HG02852 (cell line): Measurements from ENCODE around the gene LSM12.
"Not testable (repeated sequence)": the region's sequence is repeated elsewhere in the genome, so short reads cannot be mapped to it uniquely, and the experiment has no call there.

ENCODE experiments used
- ATAC-seq: cut with Tn5 transposase; IDR thresholded peaks from one replicate; pipeline ENCODE4 v1.9.1; 2021; ENCODE audit warnings: mild to moderate bottlenecking, moderate library complexity; ENCODE audit not compliant: unreplicated experiment

The LSM12 gene

DNA sequence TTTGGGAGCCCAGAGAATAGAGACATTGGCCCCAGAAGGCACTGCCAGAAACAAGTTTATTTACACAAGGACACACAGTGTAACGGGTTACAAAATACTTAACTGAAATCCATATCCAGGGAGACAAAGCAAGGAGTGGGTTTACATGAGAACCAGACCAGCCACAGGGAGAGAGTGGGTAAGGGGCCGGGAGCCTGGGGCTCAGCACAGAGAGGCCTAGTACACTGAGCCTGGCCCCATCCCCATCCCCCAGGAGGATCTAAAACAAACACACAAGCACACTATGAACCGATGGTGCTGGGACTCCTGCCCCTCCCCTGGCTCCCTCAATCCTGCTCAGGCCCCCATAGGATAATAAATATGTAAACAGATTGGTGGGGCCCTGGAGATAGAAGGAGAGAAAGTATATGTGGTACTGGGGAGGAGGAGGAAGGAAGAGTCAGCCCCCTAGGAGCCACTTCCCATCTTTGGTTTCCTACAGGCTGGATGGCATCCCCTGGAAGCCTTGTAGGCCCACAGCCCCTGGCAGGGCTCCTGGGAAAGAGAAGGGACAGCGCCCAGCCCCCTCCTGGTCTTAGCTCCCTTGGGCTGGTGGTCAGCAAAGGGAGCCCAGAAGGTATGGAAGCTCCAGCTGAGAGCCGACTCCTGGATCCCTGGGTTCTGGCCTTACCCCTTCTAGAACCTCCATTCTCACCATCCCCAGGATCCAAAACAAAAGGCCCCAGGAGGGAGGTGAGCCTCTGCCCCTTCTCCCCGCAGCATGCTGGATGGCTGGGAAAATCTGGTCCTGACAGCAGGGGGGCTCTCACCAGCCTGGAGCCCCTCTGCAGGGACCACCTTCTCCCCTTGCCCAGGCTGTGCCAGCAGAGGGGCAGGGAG is 10.5 kb upstream of the LSM12 start:
- no peak for ATAC-seq

DNA sequence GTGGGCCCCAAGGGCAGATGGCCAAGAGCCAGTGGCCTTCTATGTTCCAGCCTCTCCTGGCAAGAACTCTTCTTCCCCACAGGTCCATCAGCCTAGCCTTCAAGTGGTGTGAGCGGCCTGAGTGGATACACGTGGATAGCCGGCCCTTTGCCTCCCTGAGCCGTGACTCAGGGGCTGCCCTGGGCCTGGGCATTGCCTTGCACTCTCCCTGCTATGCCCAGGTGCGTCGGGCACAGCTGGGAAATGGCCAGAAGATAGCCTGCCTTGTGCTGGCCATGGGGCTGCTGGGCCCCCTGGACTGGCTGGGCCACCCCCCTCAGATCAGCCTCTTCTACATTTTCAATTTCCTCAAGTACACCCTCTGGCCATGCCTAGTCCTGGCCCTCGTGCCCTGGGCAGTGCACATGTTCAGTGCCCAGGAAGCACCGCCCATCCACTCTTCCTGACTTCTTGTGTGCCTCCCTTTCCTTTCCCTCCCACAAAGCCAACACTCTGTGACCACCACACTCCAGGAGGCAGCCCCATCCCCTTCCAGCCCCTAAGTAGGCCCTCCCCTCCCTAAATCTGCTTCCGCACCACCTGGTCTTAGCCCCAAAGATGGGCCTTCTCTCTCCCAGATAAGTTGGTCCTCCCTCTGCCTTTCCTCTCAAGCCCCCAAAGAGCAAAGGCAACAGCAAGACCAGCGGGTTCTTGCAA is 9.3 kb upstream of the LSM12 start:
- no peak for ATAC-seq

DNA sequence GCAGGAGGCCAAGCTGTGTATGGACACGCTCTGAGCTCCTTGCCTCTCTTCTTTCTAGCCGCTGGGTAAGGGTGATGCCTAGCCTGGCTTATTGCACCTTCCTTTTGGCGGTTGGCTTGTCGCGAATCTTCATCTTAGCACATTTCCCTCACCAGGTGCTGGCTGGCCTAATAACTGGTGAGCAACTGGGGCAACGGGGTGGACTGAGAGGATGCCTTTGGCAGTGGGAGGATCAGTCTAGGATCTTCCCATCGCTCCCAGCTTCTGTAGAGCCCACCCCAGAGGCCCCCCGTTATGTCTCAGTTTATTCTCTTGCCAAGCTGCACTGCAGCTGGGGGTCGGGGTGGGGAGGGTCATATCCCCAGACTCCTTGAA is 8.4 kb upstream of the LSM12 start:
- ATAC-seq, result no peak

DNA sequence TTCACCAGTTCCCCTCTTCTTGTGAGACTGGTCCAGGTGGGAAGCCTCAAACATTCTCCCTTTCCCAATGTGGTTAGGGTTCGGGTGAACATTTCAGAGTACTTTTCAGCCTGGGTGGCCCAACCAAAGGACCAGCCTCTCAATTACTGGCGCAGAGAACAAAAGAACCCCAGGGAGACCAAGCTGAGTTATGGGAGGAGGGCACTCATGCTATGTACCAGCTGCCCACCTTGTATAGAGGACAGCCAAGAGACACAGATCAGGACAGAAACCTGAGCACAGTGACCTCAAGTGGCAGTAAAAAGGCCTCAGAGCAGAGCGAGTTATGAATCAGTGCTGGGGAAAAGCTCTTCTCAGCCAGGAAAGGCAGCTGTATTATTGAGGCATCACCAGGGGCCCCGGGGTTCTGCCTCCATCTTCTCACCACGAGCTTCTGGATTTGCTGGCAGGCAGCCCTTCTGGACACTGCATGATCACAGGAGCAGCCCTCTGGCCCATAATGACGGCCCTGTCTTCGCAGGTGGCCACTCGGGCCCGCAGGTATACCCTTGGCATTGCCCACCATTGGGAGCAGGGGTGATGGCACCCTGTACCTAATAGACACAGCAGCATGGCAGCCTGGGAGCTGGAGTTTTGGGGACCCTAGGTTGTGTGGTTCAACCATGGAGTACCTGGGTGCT is 7.9 kb upstream of the LSM12 start:
- ATAC-seq, result no peak

DNA sequence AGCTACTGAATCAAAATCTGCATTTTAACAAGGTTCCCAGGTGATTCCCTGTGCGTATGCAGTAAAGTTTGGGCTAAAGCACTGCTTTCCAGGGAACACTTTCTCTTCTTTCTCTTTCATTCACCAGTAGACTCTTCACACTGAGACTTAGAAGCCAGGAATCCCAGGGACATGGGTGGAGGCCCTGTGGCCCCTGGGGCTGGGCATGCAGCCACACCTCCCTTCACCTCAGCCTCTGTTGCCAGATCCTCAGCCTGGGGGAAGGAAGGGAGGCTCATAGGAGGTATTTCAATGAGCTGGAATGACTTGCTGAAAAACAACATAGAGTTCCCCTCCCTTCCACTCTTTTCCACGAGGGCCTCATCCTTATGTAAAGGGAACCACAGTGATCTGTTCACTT is 5.3 kb upstream of the LSM12 start:
- ATAC-seq, result no peak

DNA sequence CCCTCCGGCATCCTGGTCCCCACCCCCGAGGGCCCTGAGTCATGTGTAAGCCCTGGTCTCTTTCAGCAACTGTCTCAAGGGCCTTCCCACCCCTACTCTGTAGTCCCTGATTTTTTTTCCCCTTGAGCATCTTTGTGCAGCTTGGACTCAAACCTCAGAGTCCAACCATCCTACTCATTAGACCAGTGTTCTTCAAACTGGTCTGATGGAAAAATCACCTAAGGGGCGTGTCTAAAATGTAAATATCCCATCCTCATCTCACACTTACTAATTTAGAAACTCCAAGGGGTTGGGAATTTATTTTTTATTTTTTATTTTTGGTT is 4.7 kb upstream of the LSM12 start:
- peak; percentile 22 for ATAC-seq

DNA sequence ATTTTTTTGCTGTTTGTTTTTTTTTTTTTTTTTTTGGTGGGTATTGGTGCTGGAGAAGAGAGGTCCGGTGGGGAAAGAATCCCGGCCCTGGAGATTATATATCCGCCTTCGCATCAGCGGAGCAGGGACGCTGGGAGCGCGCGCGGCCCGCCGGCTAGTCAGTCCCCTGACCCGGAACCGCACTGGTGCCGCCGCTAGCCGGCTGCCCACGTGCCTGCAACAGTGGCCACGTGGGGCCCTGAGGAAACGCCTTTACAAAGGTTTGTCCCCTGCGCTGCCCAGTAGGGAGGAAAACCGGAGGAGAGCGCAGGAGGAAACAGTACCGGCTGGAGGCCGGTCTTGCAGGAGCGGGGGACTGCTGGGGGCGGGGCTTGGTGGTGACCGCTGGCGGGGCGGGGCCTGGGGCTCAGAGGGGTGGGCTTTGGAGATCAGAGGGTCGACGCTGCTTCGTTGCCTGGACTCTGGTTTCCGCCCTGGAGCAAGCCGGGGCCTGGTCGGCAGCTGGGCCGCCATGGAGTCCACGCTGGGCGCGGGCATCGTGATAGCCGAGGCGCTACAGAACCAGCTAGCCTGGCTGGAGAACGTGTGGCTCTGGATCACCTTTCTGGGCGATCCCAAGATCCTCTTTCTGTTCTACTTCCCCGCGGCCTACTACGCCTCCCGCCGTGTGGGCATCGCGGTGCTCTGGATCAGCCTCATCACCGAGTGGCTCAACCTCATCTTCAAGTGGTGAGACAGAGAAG is 4.2 kb upstream of the LSM12 start, which contains the start of gene G6PC3:
Gene G6PC3 (plus strand): TSS at position 281 of the 743 bp plus-strand sequence. CDS start 231 bp downstream, at position 512.
- ATAC-seq, result peak; percentile 73

DNA sequence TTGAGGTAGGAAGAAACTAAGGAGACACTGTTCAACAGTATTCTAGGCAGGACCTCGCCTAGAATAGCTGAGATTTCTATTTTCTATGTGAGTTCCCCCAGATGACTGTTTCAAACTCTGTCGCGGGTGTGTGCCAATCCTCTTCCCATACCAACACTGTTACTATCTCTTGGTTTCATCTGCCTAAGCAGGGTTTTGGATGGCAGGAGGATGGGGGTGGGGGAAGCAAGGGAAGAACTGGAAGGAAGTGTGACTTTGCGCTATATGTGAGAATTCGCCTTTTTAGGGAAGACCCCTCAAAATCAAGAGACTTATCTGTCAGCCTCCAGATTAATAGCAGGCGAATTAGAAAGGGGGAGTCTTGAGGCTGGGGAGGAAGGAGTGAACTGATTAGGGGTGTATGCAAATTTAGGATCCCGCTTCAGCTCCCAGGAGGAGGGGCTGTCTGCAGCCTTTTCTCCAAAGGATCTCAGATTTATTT is 3.5 kb upstream of the LSM12 start:
- ATAC-seq, result no peak

DNA sequence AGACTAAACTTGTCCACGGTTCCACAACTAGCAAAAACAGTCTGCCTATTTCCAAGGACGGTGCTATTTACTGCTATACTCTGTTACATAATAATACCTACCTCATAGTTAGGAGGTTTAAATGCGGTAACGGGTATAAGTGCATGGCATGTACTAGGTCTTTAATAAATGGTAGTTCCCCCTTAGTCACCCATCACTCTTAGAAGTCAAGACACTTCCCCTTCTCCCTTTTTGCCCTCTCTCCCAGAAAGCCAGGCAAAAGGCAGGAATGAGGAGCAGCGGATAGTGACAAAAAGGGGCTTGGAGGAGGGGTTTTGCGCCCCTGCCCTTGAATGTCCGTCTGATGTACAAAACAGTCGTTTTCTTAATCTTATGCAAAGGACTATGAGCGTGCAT is 1.1 kb upstream of the LSM12 start:
- ATAC-seq, result no peak

DNA sequence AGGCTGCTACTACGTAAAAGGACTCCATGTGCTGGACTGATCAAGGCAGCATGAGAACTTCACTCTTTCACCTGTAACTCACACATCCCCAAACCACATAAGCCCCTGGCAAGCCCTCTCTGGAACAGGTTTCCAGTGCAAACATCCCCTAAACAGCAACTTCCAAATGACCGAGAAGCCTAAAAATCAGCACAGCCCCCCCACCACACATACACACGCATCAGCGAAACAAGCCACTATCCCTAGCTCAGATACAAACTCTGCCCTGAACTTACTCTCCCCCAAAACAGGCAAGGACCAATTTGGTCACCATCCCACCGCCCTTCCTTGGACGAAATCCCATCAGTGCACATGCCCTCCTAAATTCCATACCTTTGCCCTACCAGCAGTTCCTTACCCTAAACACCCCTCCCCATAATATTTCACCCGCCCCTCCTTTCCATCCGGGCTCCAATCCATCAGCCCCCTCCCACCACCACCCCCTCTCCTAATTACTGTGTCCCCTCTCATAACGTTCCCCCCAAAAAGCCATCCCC is 735 bp downstream of the LSM12 start:
- ATAC-seq, result no peak

DNA sequence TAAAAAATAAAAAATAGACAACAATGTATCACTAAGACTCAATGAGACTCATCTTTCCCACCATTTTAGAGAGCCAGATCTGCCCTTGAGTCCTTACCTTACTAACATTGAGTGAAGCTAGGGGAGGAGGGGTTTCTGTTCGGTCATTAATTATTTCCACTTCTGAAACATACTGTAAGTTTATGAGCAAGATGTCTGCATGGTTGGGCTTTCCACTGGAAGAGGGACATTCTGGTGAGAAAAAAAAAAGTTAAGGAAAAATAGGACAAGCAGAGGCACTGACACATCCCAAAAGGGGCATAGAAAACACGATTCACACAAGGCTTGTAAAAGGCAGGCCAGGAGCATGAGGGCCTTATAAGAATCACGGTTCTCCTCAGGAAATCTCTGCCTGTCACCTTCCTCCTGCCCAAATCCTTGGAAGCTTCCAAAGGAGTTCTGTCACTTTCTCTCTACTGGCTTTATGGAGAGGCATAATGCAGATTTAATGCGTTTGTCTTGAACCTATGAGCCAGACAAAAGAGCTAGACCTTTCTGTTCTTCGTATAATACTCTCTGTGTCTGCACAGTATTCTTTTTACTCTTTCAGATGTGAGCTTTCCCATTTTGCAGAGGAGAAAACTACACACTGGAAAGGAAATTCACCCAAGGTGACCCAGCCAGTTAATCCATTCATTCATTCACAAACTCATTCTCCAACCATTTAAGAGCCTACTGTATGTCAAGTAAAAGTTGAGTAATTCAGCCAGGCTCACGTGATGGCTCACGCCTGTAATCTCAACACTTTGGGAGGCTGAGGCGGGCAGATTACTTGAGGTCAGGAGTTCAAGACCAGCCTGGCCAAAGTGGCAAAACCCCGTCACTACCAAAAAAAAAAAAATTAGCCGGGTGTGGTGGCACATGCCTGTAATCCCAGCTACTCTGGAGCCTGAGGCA is 2.5 kb downstream of the LSM12 start:
- ATAC-seq, result no peak

DNA sequence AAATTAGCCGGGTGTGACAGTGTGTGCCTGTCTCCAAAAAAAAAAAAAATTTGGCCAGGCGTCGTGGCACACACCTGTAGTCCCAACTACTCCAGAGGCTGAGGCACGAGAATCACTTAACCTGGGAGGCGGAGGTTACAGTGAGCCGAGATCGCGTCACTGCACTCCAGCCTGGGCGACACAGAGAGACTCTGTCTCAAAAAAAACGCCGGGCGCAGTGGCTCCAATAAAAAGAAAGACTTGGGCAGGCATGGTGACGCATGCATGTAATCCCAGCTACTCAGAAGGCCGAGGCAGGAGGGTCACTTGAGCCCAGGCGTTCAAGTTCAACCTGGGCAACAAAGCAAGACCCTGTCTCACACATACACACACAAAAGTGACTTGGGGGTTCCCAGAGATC is 3.6 kb downstream of the LSM12 start:
- ATAC-seq, result no peak

DNA sequence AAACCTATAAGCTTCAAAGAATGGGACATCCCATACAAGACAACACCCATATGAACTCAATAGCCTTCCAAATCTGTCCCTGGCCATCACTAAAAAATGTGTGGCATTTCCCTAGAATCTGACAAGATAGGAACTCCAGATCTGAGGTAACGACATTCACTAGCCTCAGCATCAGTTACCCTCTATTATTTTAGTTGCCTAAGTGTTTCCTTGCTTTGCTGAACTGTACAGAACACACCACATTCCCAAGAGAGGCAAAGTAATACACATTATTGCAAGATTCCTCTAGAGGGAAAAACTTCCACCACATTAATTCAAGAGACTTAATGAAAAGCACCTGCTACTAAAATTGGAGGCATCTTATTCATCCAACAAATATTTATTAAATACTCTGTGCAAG is 5.0 kb downstream of the LSM12 start:
- ATAC-seq, result no peak

DNA sequence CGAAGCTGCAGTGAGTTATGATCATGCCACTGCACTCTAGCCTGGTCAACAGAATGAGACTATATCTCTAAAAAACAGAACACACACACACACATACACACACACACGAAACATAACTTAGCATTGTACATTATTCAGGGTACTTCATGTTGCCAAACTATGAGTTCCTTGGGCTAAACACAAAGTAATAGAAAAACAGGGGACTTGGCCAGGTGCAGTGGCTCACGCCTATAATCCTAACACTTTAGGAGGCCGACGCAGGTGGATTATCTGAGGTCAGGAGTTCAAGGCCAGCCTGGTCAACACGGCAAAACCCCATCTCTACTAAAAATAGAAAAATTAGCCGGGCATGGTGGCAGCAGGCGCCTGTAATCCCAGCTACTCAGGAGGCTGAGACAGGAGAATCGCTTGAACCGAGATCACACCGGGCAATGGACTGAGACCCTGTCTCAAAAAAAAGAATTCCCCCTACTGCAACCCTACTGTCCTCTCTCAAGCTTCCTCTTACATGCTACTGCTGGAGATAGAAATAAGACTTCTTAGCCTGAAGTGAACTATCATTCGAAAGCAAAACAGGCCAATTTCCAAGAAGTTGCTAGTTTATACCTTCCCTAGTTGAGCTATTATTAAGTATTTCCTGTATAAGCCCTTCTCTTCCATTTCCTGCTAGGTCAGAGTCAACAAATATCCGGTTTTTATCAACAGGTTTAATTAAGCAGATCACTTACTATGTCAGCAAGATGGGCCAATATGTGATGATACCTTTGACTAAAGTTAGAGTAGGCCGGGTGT is 7.2 kb downstream of the LSM12 start:
- ATAC-seq, result no peak

DNA sequence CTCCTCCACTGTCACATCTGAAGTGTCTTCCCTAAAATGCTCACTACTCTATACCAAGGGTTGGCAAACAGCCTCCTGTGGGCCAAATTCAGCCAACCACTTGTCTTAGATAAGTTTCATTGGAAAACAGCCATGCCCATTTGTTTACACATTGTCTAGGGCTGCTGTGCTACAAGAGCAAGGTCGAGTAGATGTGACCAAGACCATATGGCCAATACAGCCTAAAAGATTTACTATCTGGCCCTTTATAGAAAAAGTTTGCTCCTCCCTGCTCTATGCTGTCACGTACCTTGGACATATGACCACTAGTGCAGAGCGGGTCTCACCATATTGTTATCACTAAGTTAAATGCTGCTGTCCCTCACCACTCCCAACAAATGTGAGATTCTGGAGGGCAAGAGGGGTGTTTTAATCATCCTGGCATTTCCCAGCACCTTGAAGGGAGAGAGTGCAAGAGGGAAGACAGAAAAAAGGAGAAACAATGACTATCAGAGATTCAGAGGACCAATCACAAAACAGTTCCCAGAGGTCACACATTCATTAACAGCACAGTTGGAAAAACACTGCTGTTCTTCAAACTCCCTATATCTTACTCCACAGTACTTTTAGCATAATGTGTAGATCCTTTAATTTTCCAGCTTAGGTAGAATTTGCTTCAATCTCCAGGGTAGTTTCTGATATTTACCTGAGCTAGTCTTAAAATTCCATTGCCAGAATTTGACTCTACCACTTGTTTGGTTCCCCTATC is 13.2 kb downstream of the LSM12 start:
- no peak for ATAC-seq

DNA sequence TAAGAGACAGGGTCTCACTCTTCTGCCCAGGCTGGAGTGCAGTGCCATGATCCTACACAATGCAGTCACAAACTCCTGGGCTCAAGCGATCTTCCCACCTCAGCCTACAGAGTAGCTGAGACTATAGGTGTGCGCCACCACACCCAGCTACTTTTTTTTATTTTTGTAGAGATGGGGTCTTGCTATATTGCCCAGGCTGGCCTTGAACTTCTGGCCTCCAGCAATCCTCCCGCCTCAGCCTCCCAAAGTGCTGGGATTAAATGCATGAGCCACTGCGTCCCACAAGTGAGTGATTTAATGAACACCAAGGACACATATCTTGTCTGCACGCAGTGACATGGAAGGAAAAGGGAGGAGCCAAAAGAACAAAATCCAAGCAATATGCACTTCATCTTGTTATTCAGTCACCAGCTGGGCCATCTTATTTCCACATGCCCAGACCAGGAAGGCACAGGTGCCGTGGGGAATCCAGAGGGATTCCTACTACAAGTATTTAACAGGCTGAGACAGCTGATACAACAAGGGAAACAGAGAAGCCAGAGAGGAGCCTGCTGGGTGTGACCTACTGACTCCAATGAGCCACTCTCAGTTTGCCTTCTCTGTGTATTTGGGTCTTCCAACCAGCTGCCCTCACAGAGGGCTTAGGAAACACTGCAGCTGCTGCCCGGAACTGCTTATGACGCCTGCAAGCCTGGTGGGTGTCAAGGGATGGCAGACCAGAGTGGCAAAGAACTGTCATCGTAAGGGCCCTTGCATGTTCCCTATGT is 17.0 kb downstream of the LSM12 start:
- ATAC-seq, result no peak

DNA sequence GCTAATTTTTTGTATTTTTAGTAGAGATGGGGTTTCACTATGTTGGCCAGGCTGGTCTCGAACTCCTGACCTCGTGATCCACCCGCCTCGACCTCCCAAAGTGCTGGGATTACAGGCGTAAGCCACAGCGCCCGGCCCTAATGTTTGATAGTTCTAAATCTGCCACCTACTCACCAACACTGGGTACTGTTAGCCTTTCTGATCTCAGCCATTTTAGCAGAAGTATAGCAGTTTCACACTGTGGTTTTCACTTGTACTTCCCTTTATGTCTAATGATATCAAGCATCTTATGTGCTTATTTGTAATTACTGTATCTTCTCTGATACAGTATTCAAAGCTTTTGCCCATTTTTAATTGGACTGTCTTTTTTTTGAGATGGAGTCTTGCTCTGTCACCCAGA is 19.6 kb downstream of the LSM12 start:
- ATAC-seq, result not testable (repeated sequence)
